ENCODE results near the gene FHDC1. TPM values are rescaled to one million over a fixed set of nuclear protein-coding genes. Genes with fewer than 3 reads are reported as not detected.

Gene FHDC1
- polyA plus RNA-seq, 2 of the 4 experiments (the other 2 are of a cell fraction): 0.08 to 0.31 TPM

DNA sequence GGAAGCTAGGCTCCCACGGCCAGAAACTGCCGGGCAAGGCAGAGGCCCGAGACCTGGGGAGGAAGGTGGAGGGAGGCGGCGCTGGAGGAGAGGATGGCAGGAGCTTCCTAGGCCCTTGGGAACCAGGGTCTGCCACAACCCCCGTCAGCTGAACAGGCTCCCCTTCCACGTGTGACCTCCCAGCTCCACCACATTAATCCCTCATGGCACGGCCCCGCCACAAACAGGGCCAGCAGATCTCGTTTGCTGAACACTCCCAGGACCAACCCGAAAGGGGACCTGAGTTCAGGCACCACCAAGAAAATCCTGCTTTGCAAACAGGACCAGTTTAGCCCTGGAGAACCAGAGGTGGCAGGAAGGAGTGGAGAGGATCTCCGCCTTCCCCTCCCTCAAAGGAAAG lies 62.7 kb downstream of the FHDC1 start:
- no peak for ATAC-seq
- FAIRE-seq: no peak
- Histone ChIP-seq H3K27ac (no peak overlapping the region), H3K4me3 (no peak overlapping the region), H3K4me1 (no peaks in the 10 kb centered on the region), H3K9me3 (no peaks in the 10 kb centered on the region), H3K4me2 (no peak overlapping the region)
- TF ChIP-seq, protein P1, sequence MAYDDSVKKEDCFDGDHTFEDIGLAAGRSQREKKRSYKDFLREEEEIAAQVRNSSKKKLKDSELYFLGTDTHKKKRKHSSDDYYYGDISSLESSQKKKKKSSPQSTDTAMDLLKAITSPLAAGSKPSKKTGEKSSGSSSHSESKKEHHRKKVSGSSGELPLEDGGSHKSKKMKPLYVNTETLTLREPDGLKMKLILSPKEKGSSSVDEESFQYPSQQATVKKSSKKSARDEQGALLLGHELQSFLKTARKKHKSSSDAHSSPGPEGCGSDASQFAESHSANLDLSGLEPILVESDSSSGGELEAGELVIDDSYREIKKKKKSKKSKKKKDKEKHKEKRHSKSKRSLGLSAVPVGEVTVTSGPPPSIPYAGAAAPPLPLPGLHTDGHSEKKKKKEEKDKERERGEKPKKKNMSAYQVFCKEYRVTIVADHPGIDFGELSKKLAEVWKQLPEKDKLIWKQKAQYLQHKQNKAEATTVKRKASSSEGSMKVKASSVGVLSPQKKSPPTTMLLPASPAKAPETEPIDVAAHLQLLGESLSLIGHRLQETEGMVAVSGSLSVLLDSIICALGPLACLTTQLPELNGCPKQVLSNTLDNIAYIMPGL (CRISPR knock-in tag; IDR thresholded peaks at IDR 0.05; ENCODE audit: borderline replicate concordance): no peak
- TF ChIP-seq RFX5 (IDR thresholded peaks at IDR 0.05) (no peak), RCOR1 (IDR thresholded peaks at IDR 0.05; ENCODE audit: low read depth, low read length) (no peak), GATA3 (IDR thresholded peaks at IDR 0.05; ENCODE audit: borderline replicate concordance) (no peak), FOXS1 (CRISPR knock-in tag; IDR thresholded peaks at IDR 0.05) (no peak), MAFK (IDR thresholded peaks at IDR 0.05; ENCODE audit: partially characterized antibody) (no peak), EP300 (IDR thresholded peaks at IDR 0.05) (no peak), MYC (IDR thresholded peaks at IDR 0.05; ENCODE audit: borderline replicate concordance, low read length) (no peak), NFE2L2 (conservative IDR thresholded peaks at IDR 0.05; ENCODE audit: low read length) (no peak), CBX2 (IDR thresholded peaks at IDR 0.05; ENCODE audit: borderline replicate concordance, low read depth) (no peak)
- TF ChIP-seq, protein P2, sequence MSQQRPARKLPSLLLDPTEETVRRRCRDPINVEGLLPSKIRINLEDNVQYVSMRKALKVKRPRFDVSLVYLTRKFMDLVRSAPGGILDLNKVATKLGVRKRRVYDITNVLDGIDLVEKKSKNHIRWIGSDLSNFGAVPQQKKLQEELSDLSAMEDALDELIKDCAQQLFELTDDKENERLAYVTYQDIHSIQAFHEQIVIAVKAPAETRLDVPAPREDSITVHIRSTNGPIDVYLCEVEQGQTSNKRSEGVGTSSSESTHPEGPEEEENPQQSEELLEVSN (IDR thresholded peaks at IDR 0.05; ENCODE audit: borderline replicate concordance, low read depth): no peak
- TF ChIP-seq, protein P3, sequence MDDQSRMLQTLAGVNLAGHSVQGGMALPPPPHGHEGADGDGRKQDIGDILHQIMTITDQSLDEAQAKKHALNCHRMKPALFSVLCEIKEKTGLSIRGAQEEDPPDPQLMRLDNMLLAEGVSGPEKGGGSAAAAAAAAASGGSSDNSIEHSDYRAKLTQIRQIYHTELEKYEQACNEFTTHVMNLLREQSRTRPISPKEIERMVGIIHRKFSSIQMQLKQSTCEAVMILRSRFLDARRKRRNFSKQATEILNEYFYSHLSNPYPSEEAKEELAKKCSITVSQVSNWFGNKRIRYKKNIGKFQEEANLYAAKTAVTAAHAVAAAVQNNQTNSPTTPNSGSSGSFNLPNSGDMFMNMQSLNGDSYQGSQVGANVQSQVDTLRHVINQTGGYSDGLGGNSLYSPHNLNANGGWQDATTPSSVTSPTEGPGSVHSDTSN (IDR thresholded peaks at IDR 0.05): no peak
- TF ChIP-seq, protein P4, sequence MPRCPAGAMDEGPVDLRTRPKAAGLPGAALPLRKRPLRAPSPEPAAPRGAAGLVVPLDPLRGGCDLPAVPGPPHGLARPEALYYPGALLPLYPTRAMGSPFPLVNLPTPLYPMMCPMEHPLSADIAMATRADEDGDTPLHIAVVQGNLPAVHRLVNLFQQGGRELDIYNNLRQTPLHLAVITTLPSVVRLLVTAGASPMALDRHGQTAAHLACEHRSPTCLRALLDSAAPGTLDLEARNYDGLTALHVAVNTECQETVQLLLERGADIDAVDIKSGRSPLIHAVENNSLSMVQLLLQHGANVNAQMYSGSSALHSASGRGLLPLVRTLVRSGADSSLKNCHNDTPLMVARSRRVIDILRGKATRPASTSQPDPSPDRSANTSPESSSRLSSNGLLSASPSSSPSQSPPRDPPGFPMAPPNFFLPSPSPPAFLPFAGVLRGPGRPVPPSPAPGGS (IDR thresholded peaks at IDR 0.05): no peak
- POLR2A ChIA-PET: no interaction called here
- DNase-seq (ENCODE audit: low read depth in 1 of 2, low spot score in 1 of 2): no peak
- 83% methylated on average over 11 of the region's 12 CpGs for WGBS (ENCODE audit: missing lambda C conversion rate)
- CTCF ChIA-PET: no interaction called here

DNA sequence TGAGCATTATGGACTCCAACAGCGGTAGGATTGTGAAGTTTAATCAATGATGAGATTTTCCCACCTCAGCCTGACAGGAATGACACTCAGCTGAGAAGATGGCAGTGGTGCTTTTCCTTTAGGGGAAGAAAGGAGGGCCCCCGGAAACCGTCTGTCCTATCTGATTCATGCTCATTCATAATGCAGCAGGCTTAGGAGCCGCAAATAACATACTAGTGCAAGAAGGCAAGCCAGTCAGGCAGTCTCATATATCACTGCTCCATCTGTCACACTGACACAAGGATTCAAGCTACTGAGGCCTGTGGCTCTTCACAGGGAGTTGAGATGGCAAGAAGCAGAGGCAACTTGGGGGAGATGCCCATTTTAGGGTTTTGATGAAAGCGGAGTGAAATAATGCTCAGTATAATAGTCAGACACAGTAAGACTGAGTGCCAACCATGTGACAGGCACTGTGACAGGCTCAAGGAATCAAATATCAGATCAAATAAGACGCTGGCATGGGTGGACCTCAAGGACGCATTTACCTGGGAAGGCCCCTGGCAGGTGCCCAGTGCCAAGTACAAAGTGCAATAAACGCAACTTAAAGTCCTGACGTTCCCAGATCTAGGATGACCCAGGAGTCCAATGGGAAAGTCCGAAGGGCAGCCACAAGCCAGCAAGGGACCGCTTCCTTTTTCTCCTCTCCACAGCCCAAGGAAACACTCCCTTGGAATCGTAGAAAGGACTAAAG lies 63.4 kb downstream of the FHDC1 start:
- ChIA-PET CTCF (no interaction called here), POLR2A (no interaction called here)
- WGBS (ENCODE audit: missing lambda C conversion rate): 75% methylated on average over 12 of the region's 12 CpGs
- Histone ChIP-seq H3K9me3 (no peaks in the 10 kb centered on the region), H3K27ac (no peak overlapping the region), H3K4me3 (no peak overlapping the region), H3K4me1 (no peaks in the 10 kb centered on the region), H3K4me2 (no peak overlapping the region)
- DNase-seq (ENCODE audit: low read depth in 1 of 2, low spot score in 1 of 2) (no peak), ATAC-seq (no peak), FAIRE-seq (no peak)
- no peak for TF ChIP-seq RAD21 (conservative IDR thresholded peaks at IDR 0.05 in 1 of 2, IDR thresholded peaks at IDR 0.05 in 1 of 2)
- no peak for TF ChIP-seq CBX8 (IDR thresholded peaks at IDR 0.05)
- TF ChIP-seq RNF2 (IDR thresholded peaks at IDR 0.05; ENCODE audit: borderline replicate concordance, low read depth): no peak
- no peak for TF ChIP-seq BHLHE40 (IDR thresholded peaks at IDR 0.05; ENCODE audit: low read depth, low read length)
- no peak for TF ChIP-seq CHD4 (IDR thresholded peaks at IDR 0.05; ENCODE audit: borderline replicate concordance)
- TF ChIP-seq RARB (CRISPR knock-in tag; IDR thresholded peaks at IDR 0.05): no peak
- no peak for TF ChIP-seq MAFK (IDR thresholded peaks at IDR 0.05; ENCODE audit: partially characterized antibody)
- TF ChIP-seq, protein P5, sequence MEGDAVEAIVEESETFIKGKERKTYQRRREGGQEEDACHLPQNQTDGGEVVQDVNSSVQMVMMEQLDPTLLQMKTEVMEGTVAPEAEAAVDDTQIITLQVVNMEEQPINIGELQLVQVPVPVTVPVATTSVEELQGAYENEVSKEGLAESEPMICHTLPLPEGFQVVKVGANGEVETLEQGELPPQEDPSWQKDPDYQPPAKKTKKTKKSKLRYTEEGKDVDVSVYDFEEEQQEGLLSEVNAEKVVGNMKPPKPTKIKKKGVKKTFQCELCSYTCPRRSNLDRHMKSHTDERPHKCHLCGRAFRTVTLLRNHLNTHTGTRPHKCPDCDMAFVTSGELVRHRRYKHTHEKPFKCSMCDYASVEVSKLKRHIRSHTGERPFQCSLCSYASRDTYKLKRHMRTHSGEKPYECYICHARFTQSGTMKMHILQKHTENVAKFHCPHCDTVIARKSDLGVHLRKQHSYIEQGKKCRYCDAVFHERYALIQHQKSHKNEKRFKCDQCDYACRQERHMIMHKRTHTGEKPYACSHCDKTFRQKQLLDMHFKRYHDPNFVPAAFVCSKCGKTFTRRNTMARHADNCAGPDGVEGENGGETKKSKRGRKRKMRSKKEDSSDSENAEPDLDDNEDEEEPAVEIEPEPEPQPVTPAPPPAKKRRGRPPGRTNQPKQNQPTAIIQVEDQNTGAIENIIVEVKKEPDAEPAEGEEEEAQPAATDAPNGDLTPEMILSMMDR (IDR thresholded peaks at IDR 0.05): no peak
- no peak for TF ChIP-seq JUNB (IDR thresholded peaks at IDR 0.05)
- TF ChIP-seq, protein P6, sequence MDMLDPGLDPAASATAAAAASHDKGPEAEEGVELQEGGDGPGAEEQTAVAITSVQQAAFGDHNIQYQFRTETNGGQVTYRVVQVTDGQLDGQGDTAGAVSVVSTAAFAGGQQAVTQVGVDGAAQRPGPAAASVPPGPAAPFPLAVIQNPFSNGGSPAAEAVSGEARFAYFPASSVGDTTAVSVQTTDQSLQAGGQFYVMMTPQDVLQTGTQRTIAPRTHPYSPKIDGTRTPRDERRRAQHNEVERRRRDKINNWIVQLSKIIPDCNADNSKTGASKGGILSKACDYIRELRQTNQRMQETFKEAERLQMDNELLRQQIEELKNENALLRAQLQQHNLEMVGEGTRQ (IDR thresholded peaks at IDR 0.05): no peak
- no peak for TF ChIP-seq FOSB (CRISPR knock-in tag; IDR thresholded peaks at IDR 0.05)

All from A549 (cell line).